NCI-H82 treated with DMSO at 0.1 percent for 48 hours (cell line): ENCODE results near the gene PPP1R15B.
A peak's percentile ranks its signal among the peaks of the same experiment; 100 is the strongest.

Source experiments
- DNase-seq: peaks from one replicate; lab custom pipeline; 2025; ENCODE audit not compliant: unreplicated experiment; lab: John Stamatoyannopoulos, UW

PPP1R15B gene

DNA sequence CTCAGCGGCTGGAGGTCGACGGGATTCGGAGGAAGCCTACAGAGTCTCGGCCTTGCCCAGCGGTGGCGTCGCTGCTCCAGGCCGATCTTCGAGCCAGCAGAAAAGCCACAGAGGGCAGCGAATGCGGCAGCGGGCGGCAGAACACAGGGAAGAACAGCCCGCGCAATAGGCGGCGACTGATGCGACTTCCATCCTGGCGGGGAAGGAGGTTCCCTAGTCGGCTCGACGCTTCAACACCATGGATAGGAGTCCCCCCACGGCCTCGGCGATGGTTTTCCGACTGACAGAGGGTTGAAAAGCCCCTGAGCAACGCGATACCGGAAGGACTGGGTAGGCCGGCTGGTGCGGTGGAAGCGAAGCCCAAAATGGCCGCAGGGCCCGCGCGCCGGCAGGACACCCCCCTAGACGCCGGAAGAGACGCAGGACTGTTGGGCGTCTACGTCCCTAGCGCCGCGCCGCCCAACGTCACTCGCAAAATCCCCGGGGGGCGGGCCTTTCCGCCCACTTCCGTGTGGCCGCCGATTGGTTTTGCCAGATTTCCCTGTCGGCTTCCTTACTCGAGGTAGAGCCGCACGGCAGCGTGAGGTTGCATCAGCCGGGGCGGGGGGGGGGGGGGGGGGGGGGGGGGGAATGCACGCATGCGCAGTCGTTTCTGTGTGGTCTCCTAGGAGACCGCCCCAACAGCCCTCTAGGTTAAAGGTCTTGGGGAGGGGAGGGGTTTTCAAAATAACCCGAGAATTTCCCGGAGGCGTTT lies at the start of gene PPP1R15B:
TSS of gene PPP1R15B (minus strand) at position 367 of the 754 bp plus-strand sequence. CDS start 406 bp downstream, outside the sequence.
- DNase-seq = peak; percentile 96

- no peak for DNase-seq
Observed at GRCh38 chr1:204460346-204460745, 48.7 kb upstream of the PPP1R15B start.

DNA sequence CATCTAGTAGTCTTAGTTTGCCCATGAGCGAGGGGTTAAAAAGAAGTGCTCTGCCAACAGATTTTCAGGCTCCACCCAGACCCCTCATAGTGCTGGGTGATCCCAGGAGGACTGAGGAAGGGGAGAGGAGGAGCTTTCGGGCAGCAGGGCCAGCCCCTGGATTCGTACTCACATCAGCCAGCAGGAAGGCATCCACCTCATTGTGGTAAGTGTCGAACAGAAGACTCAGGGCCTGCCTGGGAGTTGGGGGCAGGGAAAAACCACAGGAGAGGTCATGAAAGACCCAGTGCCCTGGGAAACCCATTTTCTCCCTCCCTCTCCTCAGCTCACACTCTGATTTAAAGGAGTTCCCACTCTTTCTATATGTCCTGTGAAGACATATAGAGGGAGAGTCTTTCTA lies 48.1 kb upstream of the PPP1R15B start:
- DNase-seq = no peak

- no peak for DNase-seq
Observed at GRCh38 chr1:204457666-204458065, 46.0 kb upstream of the PPP1R15B start.

DNA sequence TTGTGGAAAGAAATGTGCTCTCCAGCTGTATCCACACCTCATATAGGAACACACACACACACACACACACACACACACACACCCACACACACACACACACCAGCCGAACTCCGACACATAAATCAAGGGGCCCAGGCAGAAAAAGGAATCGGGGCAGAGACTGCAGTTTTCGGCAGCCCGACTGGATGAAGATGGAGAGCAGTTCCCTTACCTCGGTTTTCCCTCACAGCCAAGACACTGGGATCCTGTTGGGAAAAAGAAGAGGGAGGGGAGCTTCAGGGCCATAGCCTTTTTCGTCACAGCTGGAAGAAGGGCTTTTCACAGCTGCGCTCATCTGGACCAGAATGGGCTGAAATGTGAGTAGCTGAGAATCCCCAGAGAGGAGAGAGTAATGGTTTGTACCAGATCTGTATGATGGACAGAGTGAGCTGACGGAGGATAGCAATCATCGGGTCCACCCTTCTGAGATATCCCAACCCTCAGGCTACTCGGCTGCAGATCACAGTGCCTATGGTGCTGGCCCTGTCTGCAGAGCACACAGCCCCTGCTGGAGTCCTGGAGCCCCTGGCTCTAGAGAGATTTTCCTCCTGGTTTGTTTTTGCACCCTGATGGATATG lies 45.3 kb upstream of the PPP1R15B start:
- DNase-seq = no peak

GRCh38 chr1:204455831-204456145 lies 44.2 kb upstream of the PPP1R15B start:
- no peak for DNase-seq

- peak; percentile 85 for DNase-seq
Observed at GRCh38 chr1:204455063-204455830, 43.6 kb upstream of the PPP1R15B start.

- no peak for DNase-seq
Observed at GRCh38 chr1:204454476-204454875, 42.9 kb upstream of the PPP1R15B start.

- no peak for DNase-seq
Observed at GRCh38 chr1:204453141-204453772, 41.6 kb upstream of the PPP1R15B start.

- no peak for DNase-seq
Observed at GRCh38 chr1:204451352-204452124, 39.9 kb upstream of the PPP1R15B start.

GRCh38 chr1:204450461-204451257 lies 39.0 kb upstream of the PPP1R15B start:
- no peak for DNase-seq

DNA sequence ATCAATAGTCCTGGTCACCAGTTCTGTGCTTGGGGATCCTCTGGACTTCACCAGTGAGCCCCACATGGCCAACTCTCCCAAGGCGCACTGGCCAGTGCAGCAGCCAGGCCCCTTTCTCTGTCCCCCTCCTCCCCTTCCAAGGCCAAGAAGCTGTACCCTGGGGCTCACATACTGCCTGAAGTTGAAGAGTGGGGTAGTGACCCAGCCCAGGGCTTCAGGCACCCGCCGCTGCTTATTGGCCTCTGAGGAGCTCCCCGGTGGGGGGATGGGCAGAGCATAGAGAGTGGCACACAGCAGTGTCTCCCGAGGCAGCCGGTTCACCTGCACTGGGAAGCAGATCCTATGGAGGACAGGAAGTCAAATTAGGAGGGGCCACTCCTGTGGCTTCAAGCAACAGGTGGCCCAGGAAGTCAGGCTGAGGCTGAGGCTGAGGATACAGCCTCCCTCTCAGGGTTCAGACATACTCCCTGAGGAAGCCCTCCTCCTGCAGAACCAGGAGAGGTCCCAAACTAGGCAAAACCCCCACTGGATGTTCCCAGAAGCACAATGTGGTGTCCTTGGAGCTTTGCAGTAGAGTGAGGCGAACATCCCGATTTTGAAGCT lies 38.2 kb upstream of the PPP1R15B start:
- DNase-seq = no peak

DNA sequence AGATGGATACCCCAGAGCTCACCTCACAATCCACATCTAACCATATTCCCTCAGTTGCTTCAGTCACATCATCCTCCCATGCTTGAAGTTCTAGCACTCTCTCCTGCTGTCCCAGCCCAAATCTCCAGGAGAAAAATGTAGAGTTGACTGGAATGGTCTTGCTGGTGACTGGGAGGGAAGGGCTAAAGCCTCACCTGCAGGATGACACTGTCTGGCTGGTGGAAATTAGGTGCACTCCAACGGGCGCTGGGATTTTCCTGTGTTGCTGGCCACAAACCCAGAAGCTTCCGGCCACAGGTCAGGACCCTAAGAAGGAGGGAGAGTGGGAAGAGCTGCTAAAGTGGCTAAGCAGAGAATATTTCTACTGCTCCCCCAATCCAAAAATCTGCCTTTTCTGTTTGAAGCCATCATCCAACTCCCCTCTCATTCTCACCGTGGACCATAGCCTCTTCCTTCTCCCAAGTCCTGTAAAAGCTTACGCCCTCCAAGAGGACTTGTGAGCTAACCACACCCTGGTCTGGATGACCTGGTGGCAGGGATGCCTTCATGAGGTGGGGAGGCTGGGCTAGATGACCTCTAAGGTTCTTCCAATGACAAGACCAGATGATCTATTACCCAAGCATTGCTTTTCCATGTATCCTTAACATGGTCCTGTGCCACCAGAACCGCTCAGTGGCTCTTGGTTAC lies 37.5 kb upstream of the PPP1R15B start:
- DNase-seq = no peak

DNA sequence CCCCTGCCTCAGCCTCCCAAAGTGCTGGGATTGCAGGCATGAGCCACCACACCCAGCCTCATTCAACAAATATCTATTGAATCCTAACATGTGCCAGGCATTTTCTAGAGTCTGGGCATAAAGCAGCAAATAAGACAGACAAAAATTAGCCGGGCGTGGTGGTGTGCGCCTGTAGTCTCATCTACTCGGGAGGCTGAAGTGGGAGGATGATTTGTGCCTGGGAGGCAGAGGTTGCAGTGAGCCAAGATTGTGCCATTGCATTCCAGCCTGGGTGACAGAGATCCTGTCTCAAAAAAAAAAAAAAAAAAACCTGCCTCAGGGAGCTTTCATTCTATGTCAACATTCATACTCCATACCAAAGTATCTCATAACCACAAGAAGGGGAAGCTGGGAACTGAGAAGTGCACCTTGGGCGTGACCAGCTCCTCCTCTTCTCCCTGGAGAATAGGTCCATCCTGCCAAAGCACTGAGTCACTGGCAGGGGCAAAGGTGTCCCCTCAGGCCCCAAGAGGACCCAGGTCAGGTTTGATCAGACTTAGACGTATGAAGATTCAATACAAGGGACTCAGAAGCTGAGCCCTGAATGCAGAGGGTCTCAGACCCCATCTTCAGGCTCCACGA lies 36.8 kb upstream of the PPP1R15B start:
- DNase-seq = no peak

DNA sequence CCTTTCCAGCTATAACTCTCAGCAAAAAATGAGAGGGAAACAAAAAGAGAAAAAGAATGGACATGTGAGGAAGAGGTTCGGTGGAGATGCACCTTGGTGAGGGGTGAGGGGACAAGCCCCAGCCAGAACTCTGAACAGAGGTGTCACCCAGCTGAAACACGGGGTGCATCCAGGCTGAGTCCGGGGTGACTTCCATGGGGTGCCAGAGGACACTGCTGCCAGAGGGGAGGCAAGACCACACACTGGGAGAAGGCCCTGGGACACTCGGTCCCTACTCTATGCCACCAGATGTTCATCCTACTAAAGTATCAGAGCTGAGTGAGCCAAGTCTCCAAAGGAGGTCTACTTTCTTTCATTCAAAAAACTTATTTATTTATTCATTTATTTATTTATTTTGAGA lies 36.1 kb upstream of the PPP1R15B start:
- DNase-seq = no peak

DNA sequence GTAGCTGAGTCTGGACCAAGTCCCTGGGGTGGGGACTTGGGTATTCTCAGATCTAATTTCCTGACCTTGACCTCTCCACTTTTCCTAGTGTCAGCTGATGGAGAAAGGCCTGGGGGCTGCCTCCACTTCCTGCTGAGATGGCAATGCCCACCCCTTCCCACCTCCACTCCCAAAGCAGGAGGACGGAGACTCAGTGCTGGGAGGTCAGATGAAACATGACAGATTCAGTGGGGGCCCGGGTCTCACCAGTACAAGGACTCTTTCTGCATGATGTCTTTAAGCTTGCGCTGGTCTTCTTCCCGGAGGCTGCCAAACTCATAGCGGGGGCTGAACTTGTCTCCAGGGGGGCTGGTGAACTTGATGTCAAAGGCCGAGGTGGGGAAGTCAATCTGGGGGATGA lies 35.6 kb upstream of the PPP1R15B start:
- DNase-seq = no peak

GRCh38 chr1:204446413-204447111 lies 34.9 kb upstream of the PPP1R15B start:
- DNase-seq = peak; percentile 95

GRCh38 chr1:204445860-204446412 lies 34.3 kb upstream of the PPP1R15B start:
- DNase-seq = peak; percentile 32
